WERI-Rb-1 (cell line): ENCODE data around the gene IFI27L1.

Experiments used
- DNase-seq: peaks from one replicate; pipeline ENCODE4 v3.0.0-alpha.2; 2020
- H3K27ac ChIP-seq: fragments of 250-450 bp; sonication (Bioruptor Pico); 2 replicates; pipeline ENCODE4 v1.5.1; 2020; ENCODE audit warnings: mild to moderate bottlenecking, moderate library complexity
- H3K27me3 ChIP-seq: fragments of 250-450 bp; sonication (Bioruptor Pico); 2 replicates; pipeline ENCODE4 v1.5.1; 2021; ENCODE audit warnings: mild to moderate bottlenecking, low read depth, moderate library complexity; ENCODE audit not compliant: insufficient read depth, severe bottlenecking
- H3K36me3 ChIP-seq: fragments of 250-450 bp; sonication (Bioruptor Pico); 2 replicates; pipeline ENCODE4 v1.5.1; 2020; ENCODE audit warnings: mild to moderate bottlenecking, moderate library complexity
- H3K4me3 ChIP-seq: 2 replicates; pipeline ENCODE4 v1.5.1; 2011; ENCODE audit warnings: low read depth, mild to moderate bottlenecking, control low read depth, low read length
- H3K9me3 ChIP-seq: fragments of 250-450 bp; sonication (Bioruptor Pico); 2 replicates; pipeline ENCODE4 v1.5.1; 2021; ENCODE audit warnings: mild to moderate bottlenecking, moderate library complexity; ENCODE audit not compliant: severe bottlenecking
- TF ChIP-seq, protein P1 (sequence below): IDR thresholded peaks from 2 replicates; pipeline ENCODE4 v1.5.1; 2011; ENCODE audit warnings: low read depth, mild to moderate bottlenecking, control low read depth, inconsistent platforms, low read length

IFI27L1 gene

GRCh38 chr14:94042433-94043091 lies 38.5 kb upstream of the IFI27L1 start:
- Histone ChIP-seq H3K36me3 (peaks cover 42% of the 10 kb centered on the region), H3K9me3 (no peaks in the 10 kb centered on the region), H3K27ac (no peak overlapping the region), H3K27me3 (no peaks in the 10 kb centered on the region), H3K4me3 (no peak overlapping the region)
- TF ChIP-seq, protein P1, sequence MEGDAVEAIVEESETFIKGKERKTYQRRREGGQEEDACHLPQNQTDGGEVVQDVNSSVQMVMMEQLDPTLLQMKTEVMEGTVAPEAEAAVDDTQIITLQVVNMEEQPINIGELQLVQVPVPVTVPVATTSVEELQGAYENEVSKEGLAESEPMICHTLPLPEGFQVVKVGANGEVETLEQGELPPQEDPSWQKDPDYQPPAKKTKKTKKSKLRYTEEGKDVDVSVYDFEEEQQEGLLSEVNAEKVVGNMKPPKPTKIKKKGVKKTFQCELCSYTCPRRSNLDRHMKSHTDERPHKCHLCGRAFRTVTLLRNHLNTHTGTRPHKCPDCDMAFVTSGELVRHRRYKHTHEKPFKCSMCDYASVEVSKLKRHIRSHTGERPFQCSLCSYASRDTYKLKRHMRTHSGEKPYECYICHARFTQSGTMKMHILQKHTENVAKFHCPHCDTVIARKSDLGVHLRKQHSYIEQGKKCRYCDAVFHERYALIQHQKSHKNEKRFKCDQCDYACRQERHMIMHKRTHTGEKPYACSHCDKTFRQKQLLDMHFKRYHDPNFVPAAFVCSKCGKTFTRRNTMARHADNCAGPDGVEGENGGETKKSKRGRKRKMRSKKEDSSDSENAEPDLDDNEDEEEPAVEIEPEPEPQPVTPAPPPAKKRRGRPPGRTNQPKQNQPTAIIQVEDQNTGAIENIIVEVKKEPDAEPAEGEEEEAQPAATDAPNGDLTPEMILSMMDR = no peak
- no peak for DNase-seq

DNA sequence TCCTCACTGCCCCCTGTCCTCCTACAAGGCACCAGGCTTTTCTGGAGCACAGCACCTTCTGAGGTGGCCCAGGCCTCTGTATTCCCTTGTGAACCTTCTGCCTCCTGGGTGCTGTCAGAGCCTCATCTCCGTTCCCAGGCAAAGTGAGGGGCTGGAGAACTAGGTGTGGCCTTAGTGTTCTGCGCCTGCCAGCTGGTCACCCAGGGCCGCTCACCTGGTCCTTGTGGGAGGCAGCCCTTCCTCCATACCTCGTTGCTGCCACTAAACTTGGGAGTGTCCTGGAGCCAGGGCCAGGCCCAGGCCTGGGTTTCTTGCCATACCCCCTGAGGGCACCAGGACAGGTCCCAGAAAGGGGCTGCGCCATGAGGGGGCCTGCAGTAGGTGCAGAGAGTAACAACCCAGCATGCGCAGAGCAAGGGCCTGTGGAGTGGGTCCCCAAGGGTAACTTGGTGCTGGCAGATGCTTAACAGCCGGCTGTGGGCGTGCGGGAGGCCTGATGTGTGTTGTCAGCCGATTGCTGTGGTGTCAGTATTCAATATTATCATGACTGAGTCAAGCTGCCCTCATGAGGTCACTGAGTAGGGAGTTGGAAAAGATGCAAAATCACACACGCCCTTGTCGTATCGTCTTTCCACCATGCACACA lies 37.9 kb upstream of the IFI27L1 start:
- Histone ChIP-seq H3K4me3 (no peak overlapping the region), H3K36me3 (peaks cover 49% of the 10 kb centered on the region), H3K27ac (no peak overlapping the region), H3K27me3 (no peaks in the 10 kb centered on the region), H3K9me3 (no peaks in the 10 kb centered on the region)
- TF ChIP-seq, protein P1 = no peak
- DNase-seq = no peak

DNA sequence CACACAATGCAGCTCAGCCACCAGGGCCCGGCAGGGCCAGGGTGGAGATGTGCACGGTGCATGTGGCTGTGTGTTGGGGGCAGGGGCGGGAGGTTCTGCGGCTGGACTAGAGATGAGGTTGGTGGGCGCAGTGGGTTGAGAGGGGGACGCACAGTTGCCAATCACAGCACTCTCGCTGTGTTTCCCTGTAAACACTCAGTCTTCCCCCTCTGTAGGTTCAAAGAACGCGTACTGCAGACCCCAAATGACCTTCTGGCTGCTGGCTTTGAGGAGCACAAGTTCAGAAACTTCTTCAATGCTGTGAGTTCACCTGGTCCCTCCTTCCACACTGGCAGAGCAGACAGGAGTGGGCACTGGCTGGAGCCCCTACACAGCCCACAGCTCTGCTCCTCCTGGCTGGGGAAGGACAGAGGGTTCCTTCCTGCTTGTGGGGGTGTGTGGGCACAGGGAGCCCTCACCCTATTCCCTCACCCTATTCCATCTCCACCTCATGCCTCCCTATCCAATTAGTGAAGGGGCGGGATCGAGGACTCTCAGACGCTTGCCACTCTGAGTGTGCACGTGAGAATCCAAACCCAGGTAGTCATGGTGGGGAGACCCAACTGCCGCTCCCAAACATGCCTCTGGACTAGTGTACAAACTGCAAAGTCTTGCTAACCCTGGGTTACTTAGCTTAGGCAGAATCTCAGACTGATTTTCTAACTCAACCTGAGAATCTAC lies 37.2 kb upstream of the IFI27L1 start:
- Histone ChIP-seq H3K9me3 (no peaks in the 10 kb centered on the region), H3K27ac (no peak overlapping the region), H3K27me3 (no peaks in the 10 kb centered on the region), H3K36me3 (peaks cover 53% of the 10 kb centered on the region), H3K4me3 (no peak overlapping the region)
- no peak for DNase-seq
- TF ChIP-seq, protein P1 = no peak

DNA sequence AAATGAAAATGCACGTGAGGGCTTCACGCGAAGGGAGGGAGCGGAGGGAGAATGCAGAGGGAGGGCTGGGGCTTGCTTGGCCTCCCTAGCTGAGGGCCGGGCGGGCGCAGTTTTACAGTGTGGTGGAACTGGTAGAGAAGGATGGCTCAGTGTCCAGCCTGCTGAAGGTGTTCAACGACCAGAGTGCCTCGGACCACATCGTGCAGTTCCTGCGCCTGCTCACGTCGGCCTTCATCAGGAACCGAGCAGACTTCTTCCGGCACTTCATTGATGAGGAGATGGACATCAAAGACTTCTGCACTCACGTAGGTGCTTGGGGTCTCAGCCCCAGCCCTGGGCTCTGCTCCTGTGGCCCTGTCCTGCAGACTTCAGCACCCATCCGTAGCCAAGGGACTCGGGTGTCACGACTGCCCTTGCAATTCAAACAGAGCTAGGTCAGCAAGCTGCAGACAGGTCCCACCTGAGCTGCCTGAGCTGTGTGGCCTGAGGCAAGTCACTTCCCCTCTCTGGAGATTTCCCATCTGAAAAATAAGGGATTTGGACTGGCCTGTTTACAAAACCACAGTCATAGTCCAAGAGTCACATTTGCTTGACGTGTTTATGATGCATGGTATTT lies 36.5 kb upstream of the IFI27L1 start:
- TF ChIP-seq, protein P1 = no peak
- Histone ChIP-seq H3K4me3 (no peak overlapping the region), H3K36me3 (peaks cover 58% of the 10 kb centered on the region), H3K9me3 (no peaks in the 10 kb centered on the region), H3K27ac (no peak overlapping the region), H3K27me3 (no peaks in the 10 kb centered on the region)
- DNase-seq = peak; percentile 5

DNA sequence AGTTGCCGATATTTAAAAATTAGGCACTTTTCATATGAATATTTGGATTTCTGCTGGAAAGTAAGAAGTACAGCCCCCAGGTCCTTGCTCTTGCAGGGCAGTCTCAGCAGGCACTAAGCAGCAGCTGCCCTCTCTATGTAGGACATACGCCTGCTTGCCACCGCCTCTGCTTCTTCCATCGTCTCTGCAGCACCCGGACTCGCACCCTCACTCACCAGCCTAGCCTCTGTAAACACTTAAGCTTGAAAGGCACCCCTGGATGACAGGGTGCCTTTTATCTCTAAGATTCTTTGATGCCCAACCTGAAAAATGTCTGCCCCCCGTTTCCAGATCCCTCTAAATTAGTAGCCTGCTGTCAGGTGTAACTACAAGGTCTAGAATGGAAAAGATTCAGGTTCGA lies 36.0 kb upstream of the IFI27L1 start:
- H3K4me3 ChIP-seq = no peak overlapping the region
- no peaks in the 10 kb centered on the region for H3K27me3 ChIP-seq
- TF ChIP-seq, protein P1 = no peak
- no peak for DNase-seq
- H3K36me3 ChIP-seq = peaks cover 62% of the 10 kb centered on the region
- H3K9me3 ChIP-seq = no peaks in the 10 kb centered on the region
- H3K27ac ChIP-seq = no peak overlapping the region
